Osteocyte (in vitro differentiated cells): ENCODE measurements around the gene SIRPD. TPM values are rescaled to one million over a fixed set of nuclear protein-coding genes. Genes with fewer than 3 reads are reported as not detected.

Experiments
- DNase-seq: peaks from one replicate; pipeline ENCODE4 v3.0.0; 2021; ENCODE audit warnings: mixed read lengths; ENCODE audit not compliant: unreplicated experiment; ENCODE audit errors: extremely low spot score
- H3K27ac Mint-ChIP-seq: one replicate; pipeline ENCODE4 v1.8.0; 2021; ENCODE audit warnings: mild to moderate bottlenecking, mixed read lengths; ENCODE audit not compliant: unreplicated experiment
- H3K27me3 Mint-ChIP-seq: one replicate; pipeline ENCODE4 v1.8.0; 2021; ENCODE audit warnings: mixed read lengths; ENCODE audit not compliant: unreplicated experiment
- H3K36me3 Mint-ChIP-seq: one replicate; pipeline ENCODE4 v1.8.0; 2021; ENCODE audit warnings: mixed read lengths; ENCODE audit not compliant: unreplicated experiment
- H3K4me1 Mint-ChIP-seq: one replicate; pipeline ENCODE4 v1.8.0; 2021; ENCODE audit warnings: mixed read lengths; ENCODE audit not compliant: unreplicated experiment
- H3K4me3 Mint-ChIP-seq: one replicate; pipeline ENCODE4 v1.8.0; 2021; ENCODE audit warnings: mild to moderate bottlenecking, moderate library complexity, mixed read lengths; ENCODE audit not compliant: unreplicated experiment
- H3K9me3 Mint-ChIP-seq: one replicate; pipeline ENCODE4 v1.8.0; 2021; ENCODE audit warnings: mixed read lengths; ENCODE audit not compliant: unreplicated experiment
- total RNA-seq: library from RNA; stranded (reverse); gene quantifications from 2 replicates; pipeline ENCODE4 v1.2.1, GENCODE V29; 2021
- TF ChIP-seq, protein P1 (sequence below): fragments of 200-600 bp; sonication (generic); IDR thresholded peaks from 2 replicates; pipeline ENCODE4 v1.5.0; 2021; ENCODE audit warnings: antibody characterized with exemption, mild to moderate bottlenecking, moderate library complexity

The SIRPD gene
- total RNA-seq, 1 donor from 2014 or later = not detected

DNA sequence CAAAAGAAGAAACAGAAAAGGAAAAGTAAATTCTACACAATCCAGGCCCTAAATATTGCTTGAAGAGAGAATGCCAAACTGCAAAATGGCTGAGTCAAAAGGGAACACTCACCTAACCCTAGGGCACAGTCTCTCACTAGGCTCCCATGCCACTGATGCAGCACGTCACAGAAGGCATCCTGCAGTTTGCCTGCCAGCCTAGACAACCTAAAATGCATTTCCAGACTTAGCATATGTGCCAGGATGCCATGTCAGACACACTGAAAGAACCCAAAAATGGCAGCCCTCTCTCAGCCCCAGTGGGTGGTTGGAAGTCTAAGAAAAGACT lies 10.6 kb upstream of the SIRPD start:
- no peak overlapping the region for H3K4me3 Mint-ChIP-seq

GRCh38 chr20:1567392-1568162 lies 10.1 kb upstream of the SIRPD start:
- H3K4me1 Mint-ChIP-seq = no peaks in the 10 kb centered on the region
- H3K4me3 Mint-ChIP-seq = no peak overlapping the region
- TF ChIP-seq, protein P1, sequence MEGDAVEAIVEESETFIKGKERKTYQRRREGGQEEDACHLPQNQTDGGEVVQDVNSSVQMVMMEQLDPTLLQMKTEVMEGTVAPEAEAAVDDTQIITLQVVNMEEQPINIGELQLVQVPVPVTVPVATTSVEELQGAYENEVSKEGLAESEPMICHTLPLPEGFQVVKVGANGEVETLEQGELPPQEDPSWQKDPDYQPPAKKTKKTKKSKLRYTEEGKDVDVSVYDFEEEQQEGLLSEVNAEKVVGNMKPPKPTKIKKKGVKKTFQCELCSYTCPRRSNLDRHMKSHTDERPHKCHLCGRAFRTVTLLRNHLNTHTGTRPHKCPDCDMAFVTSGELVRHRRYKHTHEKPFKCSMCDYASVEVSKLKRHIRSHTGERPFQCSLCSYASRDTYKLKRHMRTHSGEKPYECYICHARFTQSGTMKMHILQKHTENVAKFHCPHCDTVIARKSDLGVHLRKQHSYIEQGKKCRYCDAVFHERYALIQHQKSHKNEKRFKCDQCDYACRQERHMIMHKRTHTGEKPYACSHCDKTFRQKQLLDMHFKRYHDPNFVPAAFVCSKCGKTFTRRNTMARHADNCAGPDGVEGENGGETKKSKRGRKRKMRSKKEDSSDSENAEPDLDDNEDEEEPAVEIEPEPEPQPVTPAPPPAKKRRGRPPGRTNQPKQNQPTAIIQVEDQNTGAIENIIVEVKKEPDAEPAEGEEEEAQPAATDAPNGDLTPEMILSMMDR = no peak
- no peak overlapping the region for H3K27ac Mint-ChIP-seq
- no peak for DNase-seq
- H3K36me3 Mint-ChIP-seq = no peaks in the 10 kb centered on the region
- H3K27me3 Mint-ChIP-seq = no peaks in the 10 kb centered on the region
- no peaks in the 10 kb centered on the region for H3K9me3 Mint-ChIP-seq

More for the DNA sequence above, 10.6 kb upstream of the SIRPD start:
- H3K27ac Mint-ChIP-seq = no peak overlapping the region
- H3K36me3 Mint-ChIP-seq = no peaks in the 10 kb centered on the region
- TF ChIP-seq, protein P1 = no peak
- H3K4me1 Mint-ChIP-seq = no peaks in the 10 kb centered on the region
- no peaks in the 10 kb centered on the region for H3K9me3 Mint-ChIP-seq
- no peaks in the 10 kb centered on the region for H3K27me3 Mint-ChIP-seq
- no peak for DNase-seq

DNA sequence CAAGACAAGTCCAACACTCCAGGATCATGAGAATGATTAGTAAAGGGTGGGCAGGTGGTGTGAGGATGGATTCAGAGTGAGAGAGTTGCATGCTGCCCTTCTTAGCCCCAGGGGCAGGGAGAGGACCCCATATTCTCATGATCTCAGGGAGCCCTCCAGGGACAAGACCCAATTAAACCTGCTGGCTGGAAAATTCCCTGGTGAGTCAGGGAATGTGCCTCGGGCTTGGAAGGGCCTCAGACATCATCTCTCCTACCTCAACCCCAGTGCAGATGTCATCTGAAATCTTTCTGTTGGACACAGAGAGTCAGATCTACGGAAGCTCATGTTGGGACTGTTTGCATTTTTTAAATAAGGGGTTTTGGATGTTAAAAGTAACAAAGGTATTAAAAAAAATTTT lies 9.2 kb upstream of the SIRPD start:
- DNase-seq = no peak
- TF ChIP-seq, protein P1 = no peak
- H3K27me3 Mint-ChIP-seq = no peaks in the 10 kb centered on the region
- H3K36me3 Mint-ChIP-seq = no peaks in the 10 kb centered on the region
- no peak overlapping the region for H3K27ac Mint-ChIP-seq
- no peaks in the 10 kb centered on the region for H3K9me3 Mint-ChIP-seq
- H3K4me3 Mint-ChIP-seq = no peak overlapping the region
- no peaks in the 10 kb centered on the region for H3K4me1 Mint-ChIP-seq

DNA sequence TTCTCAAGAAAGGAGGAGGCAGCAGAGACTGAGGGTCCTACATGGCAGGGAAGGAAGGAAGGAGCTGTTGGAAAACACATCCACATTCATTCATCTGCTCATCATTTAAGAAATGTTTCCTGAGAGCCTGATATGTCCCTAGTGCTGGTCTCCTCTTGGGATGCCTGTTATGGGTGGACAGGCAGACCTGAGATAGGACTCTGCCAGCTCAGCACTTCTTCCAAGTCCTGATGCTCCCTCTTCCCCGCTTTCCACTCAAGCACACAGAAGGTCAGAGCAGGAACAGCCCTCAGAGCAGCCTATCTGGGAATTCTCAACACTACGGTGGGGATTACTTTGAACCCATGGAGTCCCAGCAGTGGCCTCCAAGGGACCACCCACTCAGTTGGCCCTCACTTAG lies 8.0 kb upstream of the SIRPD start:
- Mint-ChIP-seq H3K27me3 (peaks cover 2% of the 10 kb centered on the region), H3K36me3 (no peaks in the 10 kb centered on the region), H3K9me3 (no peaks in the 10 kb centered on the region), H3K27ac (no peak overlapping the region), H3K4me1 (no peaks in the 10 kb centered on the region), H3K4me3 (no peak overlapping the region)
- TF ChIP-seq, protein P1 = no peak
- DNase-seq = no peak

- TF ChIP-seq, protein P1 = no peak
- peaks cover 2% of the 10 kb centered on the region for H3K27me3 Mint-ChIP-seq
- H3K4me1 Mint-ChIP-seq = no peaks in the 10 kb centered on the region
- no peak overlapping the region for H3K4me3 Mint-ChIP-seq
- no peaks in the 10 kb centered on the region for H3K36me3 Mint-ChIP-seq
- no peak overlapping the region for H3K27ac Mint-ChIP-seq
- no peaks in the 10 kb centered on the region for H3K9me3 Mint-ChIP-seq
- no peak for DNase-seq
Measured at GRCh38 chr20:1563598-1563997, 6.1 kb upstream of the SIRPD start.
